H1 (cell line): ENCODE measurements around the gene SSTR4.

Source experiments
- CBX5 ChIP-seq: fragments of 300-800, 300-1000 bp; sonication (generic); IDR thresholded peaks from 2 replicates; pipeline ENCODE4 v1.7.1; 2016; ENCODE audit warnings: antibody characterized with exemption, low read length, low read depth
- CREB1 ChIP-seq: IDR thresholded peaks from 2 replicates; pipeline ENCODE4 v1.6.1; 2012; ENCODE audit warnings: inconsistent platforms
- EGR1 ChIP-seq: IDR thresholded peaks from 2 replicates; pipeline ENCODE4 v1.6.1; 2011; ENCODE audit warnings: low read depth, low read length, borderline replicate concordance
- EP300 ChIP-seq, 2 experiments: IDR thresholded peaks; 1 replicate in 1 of 2; 2 replicates in 1 of 2; pipeline ENCODE4 v1.6.1; 2011 to 2012; ENCODE audit warnings: low read depth in 2 of 2, low read length in 2 of 2, mild to moderate bottlenecking in 2 of 2, borderline replicate concordance in 1 of 2, inconsistent platforms in 1 of 2, moderate library complexity in 1 of 2
- EZH2 ChIP-seq: fragments of 200-600 bp; sonication (generic); IDR thresholded peaks from 2 replicates; pipeline ENCODE4 v1.7.1; 2012; ENCODE audit warnings: low read depth, mild to moderate bottlenecking, moderate library complexity, low read length, inconsistent platforms; ENCODE audit not compliant: severe bottlenecking
- POLR2A ChIP-seq, 2 experiments: IDR thresholded peaks; 1 replicate in 1 of 2; 2 replicates in 1 of 2; pipeline ENCODE4 v1.6.1; 2011; ENCODE audit warnings: low read depth in 2 of 2, low read length in 2 of 2, mild to moderate bottlenecking in 2 of 2; ENCODE audit errors: control extremely low read depth in 1 of 2
- SP2 ChIP-seq: IDR thresholded peaks from 2 replicates; pipeline ENCODE4 v1.6.1; 2012; ENCODE audit warnings: mild to moderate bottlenecking, low read length, inconsistent platforms
- SP4 ChIP-seq: IDR thresholded peaks from 2 replicates; pipeline ENCODE4 v1.6.1; 2012; ENCODE audit warnings: low read length, inconsistent platforms
- TF ChIP-seq, protein P1 (sequence below), 3 experiments: IDR thresholded peaks; 1 replicate in 2 of 3; 2 replicates in 1 of 3; pipeline versions ENCODE4 v1.5.1 to v1.6.1; 2011; ENCODE audit warnings: low read length in 3 of 3, mild to moderate bottlenecking in 3 of 3, inconsistent platforms in 2 of 3, low read depth in 1 of 3, moderate library complexity in 1 of 3; ENCODE audit not compliant: insufficient read depth in 1 of 3; ENCODE audit errors: control extremely low read depth in 1 of 3

- TF ChIP-seq EGR1 (no peak), SP4 (no peak), SP2 (no peak), CREB1 (no peak), EP300 (IDR thresholded peaks at IDR 0.05; ENCODE audit: borderline replicate concordance in 1 of 2, low read depth in 2 of 2, low read length in 2 of 2) (no peak), POLR2A (IDR thresholded peaks at IDR 0.05; ENCODE audit: control extremely low read depth in 1 of 2, low read depth in 2 of 2, low read length in 2 of 2) (no peak), EZH2 (no peak), CBX5 (no peak)
- TF ChIP-seq, protein P1, sequence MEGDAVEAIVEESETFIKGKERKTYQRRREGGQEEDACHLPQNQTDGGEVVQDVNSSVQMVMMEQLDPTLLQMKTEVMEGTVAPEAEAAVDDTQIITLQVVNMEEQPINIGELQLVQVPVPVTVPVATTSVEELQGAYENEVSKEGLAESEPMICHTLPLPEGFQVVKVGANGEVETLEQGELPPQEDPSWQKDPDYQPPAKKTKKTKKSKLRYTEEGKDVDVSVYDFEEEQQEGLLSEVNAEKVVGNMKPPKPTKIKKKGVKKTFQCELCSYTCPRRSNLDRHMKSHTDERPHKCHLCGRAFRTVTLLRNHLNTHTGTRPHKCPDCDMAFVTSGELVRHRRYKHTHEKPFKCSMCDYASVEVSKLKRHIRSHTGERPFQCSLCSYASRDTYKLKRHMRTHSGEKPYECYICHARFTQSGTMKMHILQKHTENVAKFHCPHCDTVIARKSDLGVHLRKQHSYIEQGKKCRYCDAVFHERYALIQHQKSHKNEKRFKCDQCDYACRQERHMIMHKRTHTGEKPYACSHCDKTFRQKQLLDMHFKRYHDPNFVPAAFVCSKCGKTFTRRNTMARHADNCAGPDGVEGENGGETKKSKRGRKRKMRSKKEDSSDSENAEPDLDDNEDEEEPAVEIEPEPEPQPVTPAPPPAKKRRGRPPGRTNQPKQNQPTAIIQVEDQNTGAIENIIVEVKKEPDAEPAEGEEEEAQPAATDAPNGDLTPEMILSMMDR (IDR thresholded peaks at IDR 0.05; ENCODE audit: control extremely low read depth in 1 of 3, insufficient read depth in 1 of 3, low read depth in 1 of 3, low read length in 3 of 3): no peak
These were observed 17.8 kb downstream of the SSTR4 start for GRCh38 chr20:23052904-23053303.
